Measurements from ENCODE around the gene TDRD10. TPM values are rescaled to one million over a fixed set of nuclear protein-coding genes. Genes with fewer than 3 reads are reported as not detected.

The TDRD10 gene
- total RNA-seq, 1 experiment from 2014 or later: not detected

DNA sequence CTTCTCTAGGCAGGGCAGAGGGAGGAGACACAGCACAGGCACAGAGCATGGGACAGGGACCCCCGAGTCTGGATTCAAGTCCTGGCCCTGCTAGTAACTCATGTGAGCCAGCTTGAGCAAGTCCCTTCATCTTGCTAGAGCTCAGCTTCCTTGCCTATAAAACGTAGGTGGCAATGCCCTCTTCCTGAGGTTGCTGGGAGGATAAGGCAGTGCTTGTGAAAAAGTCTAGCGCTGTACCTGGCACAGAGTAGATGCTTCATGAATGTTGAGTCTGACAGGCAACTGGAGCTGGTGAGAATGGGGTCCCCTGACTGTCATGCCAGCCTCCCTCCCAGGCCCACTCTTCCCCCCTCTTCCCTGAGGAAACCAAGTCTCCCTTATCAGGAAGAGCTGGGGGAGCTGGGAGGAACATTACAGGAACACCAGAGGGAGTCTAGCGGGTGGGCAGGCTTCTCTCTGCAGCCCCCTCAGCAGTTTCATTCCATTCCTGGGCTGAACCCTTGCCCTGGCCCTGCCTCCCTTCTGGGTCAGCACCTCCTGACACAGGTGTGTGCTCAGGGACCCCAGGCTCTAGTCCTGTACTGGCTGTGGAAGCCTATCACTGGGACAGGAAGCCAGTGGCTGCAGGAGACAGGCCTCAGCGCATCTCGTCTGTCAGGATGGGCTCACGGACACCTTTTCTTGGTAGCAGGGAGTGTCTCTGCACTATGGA, 75.5 kb downstream of the TDRD10 start:
- no peak for DNase-seq (ENCODE audit: low read depth)

DNA sequence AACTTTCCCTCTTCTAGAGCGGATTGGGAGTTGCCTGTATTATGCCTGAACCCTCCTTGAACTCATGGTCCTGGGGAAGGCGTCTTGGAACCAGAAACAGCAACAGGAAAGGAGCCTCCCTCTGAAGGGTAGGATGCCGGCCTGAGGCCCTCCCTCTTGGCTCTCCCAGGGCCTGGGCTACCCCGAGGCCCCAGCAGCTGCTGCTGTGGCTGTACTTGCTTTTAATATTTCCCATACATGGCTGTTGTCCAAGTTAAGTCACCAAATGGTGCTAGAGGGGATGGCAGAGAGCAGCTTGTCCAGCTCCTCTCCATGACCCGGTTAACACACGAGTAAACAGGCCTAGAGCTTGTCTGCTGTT, 76.0 kb downstream of the TDRD10 start:
- no peak for DNase-seq (ENCODE audit: low read depth)

DNA sequence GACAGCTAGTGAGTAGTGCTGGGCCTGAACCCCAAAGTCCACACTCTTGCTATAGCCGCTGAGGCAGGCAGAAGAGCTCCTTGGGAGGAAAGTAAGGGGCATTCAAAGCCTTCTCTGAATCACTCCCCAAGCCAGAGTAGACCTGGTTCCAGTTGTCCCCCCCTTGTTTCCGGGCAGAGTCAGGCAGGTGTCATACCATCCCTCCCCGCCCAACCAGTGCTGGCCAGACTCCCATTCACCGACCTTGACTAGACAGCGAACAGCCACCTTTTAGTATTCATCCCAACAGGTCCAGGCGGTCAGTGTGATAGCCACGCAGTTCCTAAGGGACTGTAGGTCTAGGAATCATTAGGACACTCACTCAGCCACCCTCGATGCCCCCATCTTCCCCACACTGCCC, 77.4 kb downstream of the TDRD10 start:
- DNase-seq (ENCODE audit: low read depth): no peak

DNA sequence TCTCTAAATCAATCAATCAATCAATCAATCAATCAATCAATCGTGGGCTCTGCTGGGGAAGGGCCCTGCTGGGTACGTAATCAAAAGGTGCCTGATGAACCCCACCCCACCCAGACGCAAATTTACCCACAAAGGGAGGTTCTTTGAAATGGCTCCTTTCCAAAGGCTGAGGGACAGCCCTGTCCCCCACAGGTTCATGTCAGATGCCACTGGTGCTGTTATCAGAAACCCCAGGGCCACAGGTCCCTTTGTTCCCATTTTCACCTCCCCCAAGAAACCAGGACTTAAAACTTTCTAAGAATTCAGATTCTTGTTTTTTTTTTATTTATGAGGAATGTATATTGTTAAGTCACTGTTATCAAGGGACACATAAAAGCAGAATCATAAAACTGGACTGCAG, 79.7 kb downstream of the TDRD10 start:
- no peak for DNase-seq (ENCODE audit: low read depth)

DNA sequence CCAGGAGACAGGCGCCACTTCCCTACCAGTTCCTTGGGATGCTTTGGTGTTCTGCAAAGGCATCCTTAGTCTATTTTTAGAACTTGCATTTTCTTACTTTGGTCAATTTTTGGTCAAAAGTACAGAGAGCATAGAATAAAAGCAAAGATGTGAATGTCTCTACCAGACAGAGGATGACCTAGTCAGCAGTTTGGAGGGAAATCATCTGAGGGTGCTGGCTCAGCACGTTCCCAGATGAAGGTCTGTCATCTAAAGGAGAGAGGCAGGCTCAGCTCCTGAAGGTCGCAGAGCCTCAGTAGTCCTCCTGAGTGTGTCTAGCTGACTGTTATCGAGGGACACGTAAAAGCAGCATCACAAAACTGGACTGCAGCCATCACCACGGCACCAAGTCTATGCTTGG, 80.9 kb downstream of the TDRD10 start:
- DNase-seq (ENCODE audit: low read depth): no peak

DNA sequence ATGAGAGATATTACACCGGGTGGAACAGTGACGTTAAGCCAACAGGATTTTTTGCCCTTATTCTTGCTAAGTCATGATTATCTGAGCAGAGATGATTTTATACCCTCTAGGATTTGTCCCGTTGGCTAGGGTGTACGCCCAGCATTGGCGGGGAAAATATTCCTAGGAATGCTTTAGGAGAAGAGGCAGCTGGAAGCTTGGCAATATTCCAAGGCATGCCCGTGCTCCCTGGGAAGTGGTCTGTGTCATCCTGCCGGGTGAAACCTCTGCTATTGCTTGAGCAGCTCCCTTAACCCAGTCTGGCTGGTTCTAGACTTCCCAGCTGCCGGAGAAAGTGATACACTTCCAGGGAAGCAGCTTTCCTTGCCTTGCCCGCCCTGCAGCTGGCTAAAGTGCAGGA, 81.8 kb downstream of the TDRD10 start:
- DNase-seq (ENCODE audit: low read depth): no peak

DNA sequence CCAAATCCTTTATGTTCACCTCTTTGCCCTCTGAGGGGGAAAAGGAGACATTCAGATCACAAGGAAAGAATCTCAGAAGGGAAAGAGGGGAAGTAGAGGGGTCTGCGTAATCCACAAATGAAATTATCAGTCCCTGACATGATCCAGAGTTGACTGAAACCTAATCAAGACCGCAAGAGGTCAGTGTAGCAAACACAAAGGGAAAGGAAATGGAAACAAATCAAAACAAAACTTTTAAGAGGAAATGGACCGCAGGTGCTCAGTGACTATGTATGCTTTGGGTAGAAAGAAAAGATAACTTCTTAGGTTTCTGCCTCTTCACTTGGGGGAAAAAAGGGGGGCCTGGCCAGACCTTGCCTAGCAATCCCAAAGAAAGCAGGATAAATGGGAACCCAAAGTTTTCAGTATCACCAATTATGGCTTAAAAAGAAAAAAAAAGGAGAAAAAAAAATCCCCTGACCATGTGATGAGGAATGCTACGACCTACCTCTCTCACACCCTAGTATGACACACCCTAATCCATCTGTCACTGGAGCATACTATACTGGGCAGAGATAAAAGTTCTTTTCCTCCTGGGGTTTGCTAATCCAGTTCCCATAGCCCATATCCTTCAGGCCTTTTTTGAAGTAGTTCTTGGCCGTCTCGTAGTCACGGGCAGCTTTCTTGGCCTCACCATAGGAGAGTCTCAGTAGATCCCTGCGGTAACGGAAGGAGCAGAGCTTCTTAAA, 82.4 kb downstream of the TDRD10 start:
- no peak for DNase-seq (ENCODE audit: low read depth)

DNA sequence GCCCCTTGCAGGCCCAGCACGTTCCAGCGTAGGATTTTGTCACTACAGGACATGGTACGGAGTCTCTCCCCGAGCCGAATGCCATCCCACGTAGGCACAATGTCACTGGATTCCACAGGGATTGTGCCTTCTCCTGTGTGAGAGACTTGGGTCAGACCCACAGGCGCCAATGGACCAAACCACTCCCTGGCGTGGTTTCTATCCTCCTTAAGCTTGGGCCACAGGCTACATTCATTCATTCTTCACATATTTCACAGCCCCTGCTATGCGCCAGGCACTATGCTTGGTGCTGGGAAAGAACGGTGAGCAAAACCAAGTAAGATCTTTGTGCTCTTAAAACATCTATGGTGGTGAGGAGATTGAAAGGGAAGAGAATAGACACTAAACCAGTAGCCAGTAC, 84.2 kb downstream of the TDRD10 start:
- DNase-seq (ENCODE audit: low read depth): no peak

DNA sequence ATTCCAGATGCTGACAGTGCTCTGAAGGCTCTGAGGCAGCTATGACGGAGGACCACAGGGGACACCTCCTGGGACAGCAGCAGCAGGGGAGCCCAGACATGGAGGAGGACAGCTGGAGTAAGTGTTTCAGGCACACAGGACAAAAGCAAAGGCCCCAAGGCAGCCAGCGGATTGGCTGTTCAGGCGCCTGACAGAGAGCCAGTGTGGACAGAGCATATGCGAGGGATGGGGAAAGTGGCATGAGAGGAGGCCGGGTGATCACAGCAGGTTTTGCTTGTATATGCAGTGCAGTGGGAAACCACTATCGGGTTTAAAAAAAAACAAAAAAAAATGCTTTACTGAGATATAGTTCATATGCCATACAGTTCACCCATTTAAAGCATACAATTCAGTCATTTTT, 84.6 kb downstream of the TDRD10 start:
- DNase-seq (ENCODE audit: low read depth): no peak

DNA sequence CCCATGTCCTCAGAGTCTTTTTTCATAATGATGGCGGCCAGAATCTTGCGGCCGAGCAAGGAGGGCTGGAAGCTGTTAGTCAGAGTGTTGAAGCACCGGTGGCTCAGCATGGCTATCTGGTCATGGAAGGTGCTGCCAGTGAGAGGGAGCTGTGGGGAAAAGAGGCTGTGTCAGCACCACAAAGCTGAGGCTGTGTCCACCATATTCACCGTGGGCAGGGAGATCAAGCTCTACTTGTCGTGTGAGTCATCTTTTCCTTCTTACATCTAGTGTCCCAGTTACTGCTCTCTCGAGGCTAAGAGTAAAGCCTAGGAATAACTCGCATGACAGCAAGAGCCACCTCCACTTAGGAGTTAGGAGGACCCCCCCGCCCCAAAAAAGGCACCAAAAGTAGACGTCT, 87.8 kb downstream of the TDRD10 start:
- no peak for DNase-seq (ENCODE audit: low read depth)

DNA sequence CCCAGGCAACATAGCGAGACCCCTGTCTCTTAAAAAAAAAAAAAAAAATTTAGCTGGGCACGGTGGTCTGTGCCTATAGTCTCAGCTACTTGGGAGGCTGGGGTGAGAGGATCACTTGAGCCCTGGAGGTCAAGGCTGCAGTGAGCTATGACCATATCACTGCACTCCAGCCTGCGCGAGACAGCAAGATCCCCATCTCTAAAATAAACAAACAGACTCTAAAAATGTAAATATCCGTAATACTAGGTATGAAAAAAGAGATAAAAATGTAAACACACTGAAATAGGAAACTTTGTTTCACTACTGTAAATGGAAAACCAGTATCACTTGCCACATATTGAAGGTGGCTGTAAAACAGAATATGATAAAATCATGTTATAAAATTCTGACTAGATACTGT, 88.7 kb downstream of the TDRD10 start:
- DNase-seq (ENCODE audit: low read depth): no peak

DNA sequence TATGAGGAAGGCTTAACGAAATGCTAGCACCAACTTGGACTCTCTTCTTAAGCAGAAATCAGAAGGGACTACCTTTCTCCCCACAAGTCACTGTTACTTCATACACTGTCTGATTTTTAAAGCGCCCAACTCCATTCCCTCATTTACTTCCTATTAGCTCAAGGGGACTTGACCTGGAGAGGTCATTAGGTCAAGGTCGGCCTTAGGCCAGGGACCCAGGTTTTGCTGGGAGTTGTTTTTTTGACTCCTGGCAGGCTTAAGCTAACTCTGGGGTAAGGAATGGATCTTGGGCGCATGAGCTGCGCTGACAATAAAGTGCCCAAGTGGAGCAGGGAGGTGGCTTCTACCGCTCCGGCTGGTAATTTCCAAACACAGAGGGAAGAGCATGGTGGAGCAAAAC, 89.2 kb downstream of the TDRD10 start:
- no peak for DNase-seq (ENCODE audit: low read depth)

DNA sequence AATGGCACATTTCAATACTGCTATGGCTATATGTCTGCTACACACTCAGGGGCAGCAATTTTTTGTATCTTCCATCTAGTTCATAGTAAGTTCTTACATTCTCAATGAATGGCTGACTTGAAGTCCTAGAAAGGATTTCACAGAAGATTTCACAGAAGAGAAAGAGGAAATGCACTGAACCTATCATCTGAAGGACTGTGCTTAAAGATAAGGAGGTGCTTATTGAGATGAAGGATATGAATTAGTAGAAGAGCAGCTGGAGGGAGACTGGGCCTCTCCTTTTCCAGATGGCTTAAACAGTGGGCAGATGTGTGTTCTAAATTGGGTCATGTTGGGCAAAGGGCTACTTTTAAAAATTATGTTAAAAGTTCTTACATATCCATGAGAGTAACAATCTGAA, 91.4 kb downstream of the TDRD10 start:
- DNase-seq (ENCODE audit: low read depth): no peak

DNA sequence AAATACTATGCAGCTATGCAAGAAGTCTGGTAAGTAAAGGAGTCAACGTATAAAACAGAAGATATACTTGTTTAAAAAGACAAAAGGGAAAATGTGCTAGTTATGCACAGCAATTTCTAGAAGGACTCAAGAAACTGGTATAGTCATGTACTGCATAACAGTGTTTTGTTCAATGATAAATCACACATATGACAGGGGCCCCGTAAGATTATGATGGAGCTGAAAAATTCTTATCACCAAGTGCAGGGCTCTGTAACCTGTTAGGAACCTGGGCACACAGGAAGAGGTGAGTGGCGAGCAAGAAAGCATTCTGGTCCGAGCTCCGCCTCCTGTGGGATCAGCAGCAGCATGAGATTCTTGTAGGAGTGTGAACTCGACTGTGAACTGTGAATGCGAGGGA, 92.8 kb downstream of the TDRD10 start:
- DNase-seq (ENCODE audit: low read depth): no peak

DNA sequence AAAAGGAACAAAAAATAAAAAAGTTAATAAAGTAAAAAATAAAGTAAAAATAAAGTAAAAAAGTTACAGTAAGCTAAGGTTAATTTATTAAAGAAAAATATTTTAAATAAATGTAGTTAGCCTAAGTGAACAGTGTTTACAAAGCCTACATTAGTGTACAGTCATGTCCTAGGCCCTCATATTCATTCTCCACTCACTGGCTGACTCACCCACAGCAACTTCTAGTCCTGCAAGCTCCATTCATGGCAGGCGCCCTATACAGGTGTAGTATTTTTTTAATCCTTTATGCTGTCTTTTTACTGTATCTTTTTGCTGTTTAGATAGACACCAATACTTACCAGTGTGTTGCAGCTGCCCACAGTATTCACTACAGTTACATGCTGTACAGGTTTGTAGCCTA, 93.6 kb downstream of the TDRD10 start:
- no peak for DNase-seq (ENCODE audit: low read depth)

Other genes starting within 250 kb of the TDRD10 start
- gene HAX1, start 229.6 kb upstream of the TDRD10 start, total RNA-seq (2014; rRNA removed; shearing (Covaris generic)): 155 and 169 TPM in 2 replicates
- gene AQP10, start 181.1 kb upstream of the TDRD10 start, total RNA-seq (2014; rRNA removed; shearing (Covaris generic)): not detected in 2 replicates
- gene ATP8B2, start 176.7 kb upstream of the TDRD10 start, total RNA-seq (2014; rRNA removed; shearing (Covaris generic)): 31.6 and 41.7 TPM in 2 replicates
- 0.80 and 6.4 TPM in 2 replicates for gene IL6R, start 96.9 kb upstream of the TDRD10 start, total RNA-seq (2014; rRNA removed; shearing (Covaris generic))
- 0.06 and 0.11 TPM in 2 replicates for gene SHE, start 193 bp downstream of the TDRD10 start, total RNA-seq (2014; rRNA removed; shearing (Covaris generic))
- gene UBE2Q1, start 56.4 kb downstream of the TDRD10 start, total RNA-seq (2014; rRNA removed; shearing (Covaris generic)): 39.9 and 78.3 TPM in 2 replicates
- 0.80 and 1.0 TPM in 2 replicates for gene CHRNB2, start 65.6 kb downstream of the TDRD10 start, total RNA-seq (2014; rRNA removed; shearing (Covaris generic))
- gene ADAR, start 106.0 kb downstream of the TDRD10 start, total RNA-seq (2014; rRNA removed; shearing (Covaris generic)): 70.8 and 83.9 TPM in 2 replicates

All from Daoy (cell line).